Stimulated activated naive CD8-positive, alpha-beta T cell treated with anti-CD3 and anti-CD28 coated beads, Interleukin-15, Interleukin-2, amounts not matched to agents 100 U/mL and 50 U/mL, for 24 hours (primary cell): ENCODE results near the gene AMPH.
"Not testable (repeated sequence)": the region's sequence is repeated elsewhere in the genome, so short reads cannot be mapped to it uniquely, and the experiment has no call there.

Experiments used
- ATAC-seq: fragments of 150-1000 bp; cut with Tn5 transposase; one replicate; pipeline ENCODE4 v1.10.0; 2021
- DNase-seq: peaks from one replicate; pipeline ENCODE4 v3.0.0; 2021

The AMPH gene

GRCh38 chr7:38350777-38351176 is 280.4 kb downstream of the AMPH start:
- DNase-seq, ATAC-seq: not testable (repeated sequence)

GRCh38 chr7:38349869-38350583 is 281.1 kb downstream of the AMPH start:
- DNase-seq (peak; percentile 66), ATAC-seq (peak; percentile 84)

GRCh38 chr7:38349126-38349795 is 281.9 kb downstream of the AMPH start:
- ATAC-seq (peak; percentile 37), DNase-seq (peak; percentile 21)

- ATAC-seq (peak; percentile 48), DNase-seq (peak; percentile 47)
These were observed 285.6 kb downstream of the AMPH start for GRCh38 chr7:38345299-38346172.

- not testable (repeated sequence) for DNase-seq
- peak; percentile 61 for ATAC-seq
These were observed 286.4 kb downstream of the AMPH start for GRCh38 chr7:38344741-38345140.

GRCh38 chr7:38342135-38342534 is 289.0 kb downstream of the AMPH start:
- ATAC-seq, DNase-seq: not testable (repeated sequence)

GRCh38 chr7:38341172-38341705 is 289.9 kb downstream of the AMPH start:
- not testable (repeated sequence) for DNase-seq
- ATAC-seq = peak; percentile 60

- DNase-seq = no peak
- ATAC-seq = peak; percentile 48
These were observed 291.0 kb downstream of the AMPH start for GRCh38 chr7:38339953-38340819.

- DNase-seq, ATAC-seq: not testable (repeated sequence)
These were observed 295.0 kb downstream of the AMPH start for GRCh38 chr7:38336148-38336515.

GRCh38 chr7:38335492-38336147 is 295.6 kb downstream of the AMPH start:
- ATAC-seq = peak; percentile 95
- DNase-seq = peak; percentile 87

GRCh38 chr7:38335128-38335491 is 296.1 kb downstream of the AMPH start:
- no peak for DNase-seq
- ATAC-seq = no peak

GRCh38 chr7:38334163-38334562 is 297.0 kb downstream of the AMPH start:
- ATAC-seq = no peak
- no peak for DNase-seq
